HG03378 (cell line): ENCODE measurements around the gene IFI44L.

Experiments
- ATAC-seq: cut with Tn5 transposase; IDR thresholded peaks from one replicate; pipeline ENCODE4 v1.9.1; 2021; ENCODE audit warnings: mild to moderate bottlenecking, moderate library complexity; ENCODE audit not compliant: unreplicated experiment

IFI44L gene

GRCh38 chr1:78640462-78640861, 20.2 kb downstream of the IFI44L start:
- peak; percentile 81 for ATAC-seq

GRCh38 chr1:78641558-78641957, 21.3 kb downstream of the IFI44L start:
- no peak for ATAC-seq

GRCh38 chr1:78645723-78646122, 25.5 kb downstream of the IFI44L start:
- ATAC-seq: no peak

- no peak for ATAC-seq
These were observed 27.0 kb downstream of the IFI44L start for GRCh38 chr1:78647238-78647637.

GRCh38 chr1:78649628-78650027, 29.4 kb downstream of the IFI44L start, which contains the start of gene IFI44:
Gene IFI44 (plus strand): TSS chr1:78649831. CDS start chr1:78650196, 365 bp downstream.
- peak; percentile 90 for ATAC-seq

- ATAC-seq: no peak
These were observed 29.9 kb downstream of the IFI44L start for GRCh38 chr1:78650114-78650660.

- ATAC-seq: peak; percentile 48
These were observed 31.0 kb downstream of the IFI44L start for GRCh38 chr1:78651241-78651640.

- ATAC-seq: no peak
These were observed 31.8 kb downstream of the IFI44L start for GRCh38 chr1:78652019-78652560.

- no peak for ATAC-seq
These were observed 38.7 kb downstream of the IFI44L start for GRCh38 chr1:78658901-78659300.

GRCh38 chr1:78663923-78664322, 43.7 kb downstream of the IFI44L start:
- no peak for ATAC-seq

GRCh38 chr1:78664763-78665162, 44.5 kb downstream of the IFI44L start:
- ATAC-seq: no peak

- no peak for ATAC-seq
These were observed 45.6 kb downstream of the IFI44L start for GRCh38 chr1:78665809-78666208.

GRCh38 chr1:78667939-78668338, 47.7 kb downstream of the IFI44L start:
- no peak for ATAC-seq

- ATAC-seq: no peak
These were observed 48.2 kb downstream of the IFI44L start for GRCh38 chr1:78668427-78668826.

- ATAC-seq: no peak
These were observed 52.2 kb downstream of the IFI44L start for GRCh38 chr1:78672428-78672827.

- no peak for ATAC-seq
These were observed 52.9 kb downstream of the IFI44L start for GRCh38 chr1:78673120-78673519.

GRCh38 chr1:78676347-78676982, 56.2 kb downstream of the IFI44L start:
- ATAC-seq: peak; percentile 46

GRCh38 chr1:78676993-78677392, 56.7 kb downstream of the IFI44L start:
- ATAC-seq: no peak

GRCh38 chr1:78677788-78678187, 57.5 kb downstream of the IFI44L start:
- no peak for ATAC-seq

GRCh38 chr1:78678324-78678723, 58.1 kb downstream of the IFI44L start:
- peak; percentile 63 for ATAC-seq

GRCh38 chr1:78681265-78681664, 61.0 kb downstream of the IFI44L start:
- ATAC-seq: no peak

GRCh38 chr1:78682496-78682895, 62.2 kb downstream of the IFI44L start:
- ATAC-seq: no peak

- no peak for ATAC-seq
These were observed 62.8 kb downstream of the IFI44L start for GRCh38 chr1:78683079-78683478.
